Lung (tissue), 12 donors: Measurements from ENCODE around the gene GMIP. TPM values are rescaled to one million over a fixed set of nuclear protein-coding genes. Genes with fewer than 3 reads are reported as not detected.

ENCODE experiments used
- ATAC-seq: fragments of 200-7000 bp; cut with Tn5 transposase; one replicate; pipeline ENCODE4 v1.9.1; 2020; ENCODE audit warnings: moderate number of reproducible peaks; ENCODE audit not compliant: insufficient read depth, low FRiP score
- DNase-seq, 3 donors: peaks; one replicate each; pipeline ENCODE4 v3.0.0-alpha.2; 2013 to 2017
- H3K27ac ChIP-seq, 2 donors: one replicate each; pipeline ENCODE4 v1.5.1; 2013; ENCODE audit warnings: mild to moderate bottlenecking in 2 of 2, moderate library complexity in 2 of 2, control low read depth in 1 of 2, inconsistent platforms in 1 of 2, low read depth in 1 of 2, low read length in 1 of 2
- H3K27me3 ChIP-seq, 3 donors: one replicate each; pipeline ENCODE4 v1.5.1; 2013; ENCODE audit warnings: low read length in 2 of 3; ENCODE audit not compliant: control insufficient read depth in 3 of 3, insufficient read depth in 3 of 3
- H3K36me3 ChIP-seq, 4 donors: one replicate each; pipeline ENCODE4 v1.5.1; 2013; ENCODE audit warnings: low read length in 4 of 4, mild to moderate bottlenecking in 1 of 4, moderate library complexity in 1 of 4; ENCODE audit not compliant: control insufficient read depth in 4 of 4, insufficient read depth in 4 of 4
- H3K4me1 ChIP-seq, 5 donors: one replicate each; pipeline ENCODE4 v1.5.1; 2013; ENCODE audit warnings: low read length in 5 of 5, mild to moderate bottlenecking in 2 of 5, moderate library complexity in 1 of 5; ENCODE audit not compliant: control insufficient read depth in 5 of 5, insufficient read depth in 5 of 5
- H3K4me3 ChIP-seq: one replicate; pipeline ENCODE4 v1.5.1; 2013; ENCODE audit warnings: mild to moderate bottlenecking, control low read depth, moderate library complexity
- H3K9ac ChIP-seq, 2 donors: one replicate each; pipeline ENCODE4 v1.5.1; 2013; ENCODE audit warnings: low read length in 2 of 2, control low read depth in 1 of 2; ENCODE audit not compliant: insufficient read depth in 1 of 2
- H3K9me3 ChIP-seq, 4 donors: one replicate each; pipeline ENCODE4 v1.5.1; 2013; ENCODE audit warnings: low read length in 3 of 4, mild to moderate bottlenecking in 1 of 4, moderate library complexity in 1 of 4; ENCODE audit not compliant: control insufficient read depth in 4 of 4, insufficient read depth in 3 of 4
- CTCF ChIP-seq: IDR thresholded peaks from 2 replicates; pipeline ENCODE4 v1.5.1; 2012; ENCODE audit warnings: mild to moderate bottlenecking; ENCODE audit errors: control extremely low read depth, extremely low read depth
- WGBS, 2 donors: extraction: QIAGEN DNeasy Blood & Tissue Kit; methylation state at CpG; one replicate each; pipeline ENCODE4 v1.1.7; 2013; 5-methylcytosine and 5-hydroxymethylcytosine counted together
- polyA plus RNA-seq, 2 donors: library from polyadenylated mRNA; stranded (reverse); fragments of 200-250 nt; gene quantifications; one replicate each; pipeline ENCODE4 v1.2.1, GENCODE V29; 2013
- total RNA-seq, 2 donors: library from RNA; depleted of rRNA in 1 of 2; stranded (reverse); fragments of >200 nt in 1 of 2; gene quantifications; one replicate each; pipeline ENCODE4 v1.2.1, GENCODE V29; 2014 to 2021
- donor health status: control.
- donor health status: control.
- donor health status: Bipolar disorder and iron deficiency.
- donor health status: healthy.
- donor health status: DM: yes; HTN: yes; CAD: no.

GMIP gene
- total and polyA plus RNA-seq, 4 donors = 13.1 to 54.1 (median 31.6) TPM

DNA sequence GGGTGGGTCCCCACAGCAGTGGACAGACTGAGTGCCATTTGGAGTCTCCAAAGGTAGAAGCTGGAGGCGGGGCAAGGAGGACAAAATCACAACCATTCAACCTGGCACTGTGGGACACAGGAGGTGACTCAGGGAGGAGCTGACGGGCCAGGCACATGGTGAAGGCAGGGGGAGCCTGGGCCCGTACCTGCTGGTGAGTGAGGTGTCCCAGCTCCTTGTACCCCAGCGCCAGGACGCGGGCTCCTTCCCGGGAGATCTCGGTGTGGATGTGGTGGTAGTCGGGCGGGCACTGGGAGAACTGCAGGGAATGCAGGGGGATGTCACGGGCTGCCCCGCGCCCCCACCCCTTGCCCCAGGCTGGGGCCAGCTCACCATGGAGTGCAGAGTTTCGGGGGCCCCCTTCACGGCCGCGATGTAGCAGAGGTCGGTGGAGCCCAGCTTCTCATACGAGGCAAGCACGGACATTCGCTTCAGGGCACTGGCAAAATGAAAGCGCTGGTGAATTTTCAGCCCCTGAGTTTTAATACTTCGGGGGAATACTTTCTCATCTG is 10.2 kb upstream of the GMIP start:
- H3K36me3 ChIP-seq = peaks cover 20 to 90% (median 57%) of the 10 kb centered on the region in 4 donors
- no peaks in the 10 kb centered on the region for H3K27me3 ChIP-seq
- DNase-seq (no peak), ATAC-seq (no peak)
- H3K4me3 ChIP-seq = no peak overlapping the region
- no peak for TF ChIP-seq CTCF
- 96 to 97% methylated on average over 23 of the region's 23 CpGs for WGBS, 2 donors
- H3K4me1 ChIP-seq = no peaks in the 10 kb centered on the region
- no peak overlapping the region for H3K27ac ChIP-seq
- no peak overlapping the region for H3K9ac ChIP-seq
- no peaks in the 10 kb centered on the region for H3K9me3 ChIP-seq

- H3K36me3 ChIP-seq = peaks cover 15 to 84% (median 50%) of the 10 kb centered on the region in 4 donors
- H3K4me1 ChIP-seq = no peaks in the 10 kb centered on the region
- TF ChIP-seq CTCF = no peak
- H3K4me3 ChIP-seq = no peak overlapping the region
- H3K9ac ChIP-seq = no peak overlapping the region
- ATAC-seq = no peak
- no peak overlapping the region for H3K27ac ChIP-seq
- no peaks in the 10 kb centered on the region for H3K27me3 ChIP-seq
- H3K9me3 ChIP-seq = no peaks in the 10 kb centered on the region
- no peak for DNase-seq
- WGBS, 2 donors = 94% methylated on average over 24 of the region's 24 CpGs
Observed at GRCh38 chr19:19652482-19653295, 9.2 kb upstream of the GMIP start.

- peaks cover 26 to 84% (median 45%) of the 10 kb centered on the region in 4 donors for H3K36me3 ChIP-seq
- no peak for TF ChIP-seq CTCF
- peak in 1 of 3 donors; percentile 30 for DNase-seq
Observed at GRCh38 chr19:19651076-19651475, 7.6 kb upstream of the GMIP start.

More at GRCh38 chr19:19651076-19651475, 7.6 kb upstream of the GMIP start:
- no peak for ATAC-seq
- Histone ChIP-seq H3K27me3 (no peaks in the 10 kb centered on the region), H3K27ac (no peak overlapping the region), H3K9me3 (no peaks in the 10 kb centered on the region), H3K4me3 (no peak overlapping the region), H3K9ac (no peak overlapping the region), H3K4me1 (no peaks in the 10 kb centered on the region)
- WGBS, 2 donors = 40 to 70% methylated on average over 13 of the region's 13 CpGs
